ENCODE measurements around the gene SEC23IP.

Gene SEC23IP

DNA sequence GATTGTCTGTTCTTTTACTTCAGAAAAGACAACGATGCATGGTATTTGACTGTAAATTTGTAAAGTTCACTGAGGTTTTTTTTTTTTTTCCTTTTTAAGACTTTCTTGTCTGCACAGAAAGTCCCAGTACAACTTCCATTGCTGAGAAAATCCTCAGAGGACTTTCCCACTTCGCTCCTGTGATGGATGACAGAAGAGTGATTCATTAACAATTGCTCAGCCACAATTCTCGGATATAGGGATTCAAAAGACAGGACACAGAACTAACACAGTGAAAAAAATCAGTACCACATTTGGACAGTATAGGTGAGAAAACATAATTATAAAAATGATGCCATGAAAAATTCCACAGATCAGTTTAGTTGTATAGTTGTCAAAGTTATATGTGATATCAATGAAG is 48.0 kb downstream of the SEC23IP start:
- DNase-seq (ENCODE audit: low spot score), result no peak

GRCh38 chr10:119942973-119943372 is 50.4 kb downstream of the SEC23IP start:
- DNase-seq (ENCODE audit: low spot score), result no peak

DNA sequence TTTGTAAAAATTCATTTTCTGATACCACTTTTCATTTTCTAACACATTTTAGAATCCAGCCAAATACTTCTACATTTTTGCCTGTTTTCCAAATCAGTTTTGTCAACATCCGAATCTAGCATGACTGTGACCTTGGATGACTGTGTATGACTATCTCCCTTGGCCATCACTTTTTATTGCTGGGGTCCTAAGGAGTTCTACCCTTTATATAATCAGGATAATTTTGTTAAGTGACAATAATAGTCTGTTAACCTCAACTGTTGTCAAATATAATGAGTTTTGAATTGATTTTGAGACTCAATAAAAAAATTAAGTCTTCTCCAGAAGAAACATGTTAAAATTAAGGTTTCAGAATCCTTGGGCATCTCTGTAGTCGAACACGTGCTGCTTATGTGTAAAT is 53.3 kb downstream of the SEC23IP start:
- DNase-seq (ENCODE audit: low spot score), result no peak

GRCh38 chr10:119947300-119947699 is 54.8 kb downstream of the SEC23IP start:
- DNase-seq (ENCODE audit: low spot score), result no peak

GRCh38 chr10:119957451-119957850 is 64.9 kb downstream of the SEC23IP start:
- no peak for DNase-seq (ENCODE audit: low spot score)

DNA sequence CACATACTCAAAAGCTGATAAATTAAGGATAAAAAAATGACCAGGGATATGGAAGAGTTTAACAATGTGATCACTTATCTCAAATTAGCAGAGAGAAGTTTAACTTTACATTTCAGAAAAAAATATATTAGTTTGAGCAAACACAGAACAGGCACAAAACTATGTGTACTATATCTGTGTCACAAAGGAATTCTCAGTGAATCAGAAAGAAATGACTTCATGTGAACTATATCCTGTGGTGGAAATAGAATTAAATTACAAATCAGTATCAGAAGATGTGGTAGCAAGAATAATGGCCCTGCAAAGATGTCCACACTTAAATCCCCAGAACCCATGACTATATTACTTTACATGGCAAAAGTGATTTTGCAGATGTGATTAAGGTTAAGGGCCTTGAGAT is 70.3 kb downstream of the SEC23IP start:
- DNase-seq (ENCODE audit: low spot score), result no peak

DNA sequence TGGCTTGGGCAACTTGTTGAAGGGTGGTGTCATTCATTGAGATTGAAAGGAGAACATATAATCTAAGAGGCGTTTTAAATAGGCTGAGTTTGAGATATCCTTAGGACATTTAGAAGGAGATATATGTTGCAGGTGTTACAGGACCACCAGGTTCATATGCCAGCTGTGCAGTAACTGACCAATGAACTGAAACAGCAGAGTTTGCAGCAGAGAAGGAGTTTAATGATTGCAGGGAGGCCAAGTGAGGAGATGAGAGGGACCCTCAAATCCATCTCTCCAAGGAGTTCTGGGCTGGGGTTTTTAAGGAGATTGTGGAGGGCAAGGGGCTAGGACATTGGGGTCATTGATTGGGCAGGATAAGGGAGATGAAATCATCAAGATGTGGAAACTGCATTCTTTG is 74.5 kb downstream of the SEC23IP start:
- DNase-seq (ENCODE audit: low spot score), result no peak

- DNase-seq (ENCODE audit: low spot score), result no peak
These were observed 77.1 kb downstream of the SEC23IP start for GRCh38 chr10:119969609-119970008.

GRCh38 chr10:119970107-119970506 is 77.6 kb downstream of the SEC23IP start:
- no peak for DNase-seq (ENCODE audit: low spot score)

DNA sequence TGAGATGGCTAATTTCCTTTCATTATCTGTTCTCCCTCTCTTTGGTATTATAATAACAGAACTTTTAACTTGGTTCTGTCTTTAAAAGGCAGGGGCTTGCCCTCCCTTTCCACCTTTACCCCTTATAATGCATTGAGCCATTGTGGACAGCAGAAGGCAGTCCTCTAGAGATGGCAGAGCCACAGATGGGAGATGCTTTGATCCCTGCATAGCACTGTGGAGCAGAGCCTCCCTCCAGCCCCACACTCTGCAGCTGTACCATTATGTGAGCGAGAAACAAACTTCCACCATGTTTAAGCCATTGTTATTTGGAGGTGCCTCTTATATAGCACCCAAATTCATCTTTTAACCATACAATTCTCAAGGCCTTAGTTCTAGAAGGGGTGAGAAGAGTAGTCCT is 78.4 kb downstream of the SEC23IP start:
- DNase-seq (ENCODE audit: low spot score), result no peak

GRCh38 chr10:119973281-119973680 is 80.8 kb downstream of the SEC23IP start:
- no peak for DNase-seq (ENCODE audit: low spot score)

DNA sequence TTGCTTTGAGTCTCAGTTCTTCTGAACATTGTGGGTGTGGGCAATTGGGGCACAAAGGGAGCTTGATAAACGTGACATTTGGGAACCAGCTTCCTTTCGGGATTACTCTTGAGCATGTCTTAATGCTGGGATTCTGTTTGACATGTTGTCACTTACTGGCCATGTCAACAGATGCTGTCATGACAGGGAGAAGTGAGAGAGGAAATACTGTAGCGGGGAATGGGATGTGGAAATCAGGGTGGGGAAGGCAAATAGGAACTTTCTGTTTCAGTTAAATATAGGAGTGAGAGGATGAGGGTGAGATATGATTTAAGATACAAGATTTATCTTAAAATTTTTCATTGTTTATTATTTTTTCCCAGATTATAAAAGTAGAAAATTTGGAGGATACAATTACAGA is 83.9 kb downstream of the SEC23IP start:
- DNase-seq (ENCODE audit: low spot score), result no peak

- DNase-seq (ENCODE audit: low spot score), result no peak
These were observed 88.6 kb downstream of the SEC23IP start for GRCh38 chr10:119980956-119981750.

DNA sequence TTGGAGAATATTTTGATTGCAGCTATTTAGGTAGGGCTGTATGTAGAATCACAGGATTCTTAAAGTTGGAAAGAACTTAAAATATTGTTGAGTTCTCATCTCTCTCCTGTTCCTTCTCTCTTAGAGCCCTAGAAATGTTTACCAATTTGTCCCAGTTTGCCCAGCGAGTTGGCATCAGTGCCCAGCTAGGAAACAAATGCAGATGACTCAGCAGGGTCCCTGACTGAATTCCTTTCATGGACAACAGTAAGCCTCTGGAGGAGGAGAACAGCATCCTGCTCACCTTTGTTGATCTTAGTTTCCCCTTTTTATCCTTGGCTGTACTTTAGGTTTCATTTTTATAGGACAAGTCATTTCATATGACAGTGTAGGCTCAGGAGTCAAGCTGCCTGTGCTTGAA is 89.3 kb downstream of the SEC23IP start:
- DNase-seq (ENCODE audit: low spot score), result no peak

GRCh38 chr10:119988333-119988732 is 95.8 kb downstream of the SEC23IP start:
- no peak for DNase-seq (ENCODE audit: low spot score)

DNA sequence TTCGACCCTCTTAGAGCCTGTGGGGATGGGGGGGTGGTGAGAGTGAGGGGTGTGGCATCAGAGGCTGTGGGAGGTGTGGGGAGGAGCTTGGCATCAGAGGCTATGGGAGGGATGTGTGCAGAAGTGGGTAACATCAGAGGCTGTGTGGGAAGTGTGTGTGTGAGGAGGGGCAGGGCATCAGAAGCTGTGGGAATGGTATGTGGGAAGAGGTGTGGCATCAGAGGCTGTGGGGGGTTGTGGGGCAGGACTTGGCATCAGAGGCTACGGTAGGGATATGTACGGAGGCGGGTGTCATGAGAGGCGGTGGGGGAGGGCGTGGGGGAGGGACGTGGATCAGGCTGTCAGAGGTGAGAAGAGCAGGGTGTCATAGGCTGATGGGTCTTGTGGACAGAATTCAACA is 97.4 kb downstream of the SEC23IP start:
- DNase-seq (ENCODE audit: low spot score), result no peak

- no peak for DNase-seq (ENCODE audit: low spot score)
These were observed 98.5 kb downstream of the SEC23IP start for GRCh38 chr10:119991066-119991465.

DNA sequence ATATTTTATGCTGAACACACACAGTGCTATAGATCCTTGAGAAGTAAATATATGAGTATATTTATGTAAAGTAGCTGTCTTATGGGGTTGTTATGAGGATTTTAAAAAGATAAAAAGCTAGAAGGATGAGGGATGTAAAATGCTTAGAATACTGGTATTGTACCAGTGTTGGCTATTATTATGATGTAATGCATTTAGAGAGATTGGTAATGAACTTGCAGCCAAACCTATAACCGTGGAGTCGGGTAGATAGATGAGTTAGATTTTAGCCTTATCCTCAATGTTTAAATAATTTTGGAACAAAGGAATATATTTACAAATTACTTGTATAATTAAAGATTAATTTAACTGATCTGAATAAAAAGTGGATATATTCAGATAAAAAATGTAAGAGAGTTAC is 99.3 kb downstream of the SEC23IP start:
- DNase-seq (ENCODE audit: low spot score), result no peak
